Measurements from ENCODE around the gene GP5.

DNA sequence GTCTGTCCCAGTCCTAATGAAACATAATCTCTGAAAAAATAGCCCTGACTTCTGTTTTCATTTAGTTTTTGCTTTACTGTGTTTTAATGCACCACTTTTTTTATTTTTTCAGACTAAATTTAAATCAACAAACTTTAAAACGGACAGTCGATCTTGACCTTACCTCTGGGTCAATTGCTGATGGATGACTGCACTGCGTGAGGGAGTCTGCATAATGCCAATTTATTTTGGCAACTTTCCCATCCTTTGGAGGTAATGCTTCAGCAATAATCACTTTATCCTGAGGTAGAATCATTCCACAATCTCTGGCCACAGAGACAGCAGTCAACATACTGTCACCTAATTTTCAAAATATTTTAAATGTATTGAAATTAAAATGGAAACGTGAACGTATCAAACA, 32.5 kb upstream of the GP5 start:
- TF ChIP-seq, protein P1, sequence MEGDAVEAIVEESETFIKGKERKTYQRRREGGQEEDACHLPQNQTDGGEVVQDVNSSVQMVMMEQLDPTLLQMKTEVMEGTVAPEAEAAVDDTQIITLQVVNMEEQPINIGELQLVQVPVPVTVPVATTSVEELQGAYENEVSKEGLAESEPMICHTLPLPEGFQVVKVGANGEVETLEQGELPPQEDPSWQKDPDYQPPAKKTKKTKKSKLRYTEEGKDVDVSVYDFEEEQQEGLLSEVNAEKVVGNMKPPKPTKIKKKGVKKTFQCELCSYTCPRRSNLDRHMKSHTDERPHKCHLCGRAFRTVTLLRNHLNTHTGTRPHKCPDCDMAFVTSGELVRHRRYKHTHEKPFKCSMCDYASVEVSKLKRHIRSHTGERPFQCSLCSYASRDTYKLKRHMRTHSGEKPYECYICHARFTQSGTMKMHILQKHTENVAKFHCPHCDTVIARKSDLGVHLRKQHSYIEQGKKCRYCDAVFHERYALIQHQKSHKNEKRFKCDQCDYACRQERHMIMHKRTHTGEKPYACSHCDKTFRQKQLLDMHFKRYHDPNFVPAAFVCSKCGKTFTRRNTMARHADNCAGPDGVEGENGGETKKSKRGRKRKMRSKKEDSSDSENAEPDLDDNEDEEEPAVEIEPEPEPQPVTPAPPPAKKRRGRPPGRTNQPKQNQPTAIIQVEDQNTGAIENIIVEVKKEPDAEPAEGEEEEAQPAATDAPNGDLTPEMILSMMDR (IDR thresholded peaks at IDR 0.05 in 2 of 3, conservative IDR thresholded peaks at IDR 0.05 in 1 of 3; ENCODE audit: insufficient read depth in 2 of 3, low read depth in 1 of 3, low read length in 3 of 3) = no peak
- TF ChIP-seq RFX7 (CRISPR knock-in tag; IDR thresholded peaks at IDR 0.05) (no peak), STAT5A (IDR thresholded peaks at IDR 0.05; ENCODE audit: borderline replicate concordance, low read length) (no peak), SMAD4 (CRISPR knock-in tag; conservative IDR thresholded peaks at IDR 0.05) (no peak), ZNF324 (CRISPR knock-in tag; IDR thresholded peaks at IDR 0.05) (no peak), JUND (IDR thresholded peaks at IDR 0.05; ENCODE audit: borderline replicate concordance, low read depth, low read length) (no peak), JUND (tag; IDR thresholded peaks at IDR 0.05; ENCODE audit: borderline replicate concordance, low read depth, low read length) (no peak), ZNF668 (CRISPR knock-in tag; IDR thresholded peaks at IDR 0.05) (no peak)
- TF ChIP-seq, protein P2, sequence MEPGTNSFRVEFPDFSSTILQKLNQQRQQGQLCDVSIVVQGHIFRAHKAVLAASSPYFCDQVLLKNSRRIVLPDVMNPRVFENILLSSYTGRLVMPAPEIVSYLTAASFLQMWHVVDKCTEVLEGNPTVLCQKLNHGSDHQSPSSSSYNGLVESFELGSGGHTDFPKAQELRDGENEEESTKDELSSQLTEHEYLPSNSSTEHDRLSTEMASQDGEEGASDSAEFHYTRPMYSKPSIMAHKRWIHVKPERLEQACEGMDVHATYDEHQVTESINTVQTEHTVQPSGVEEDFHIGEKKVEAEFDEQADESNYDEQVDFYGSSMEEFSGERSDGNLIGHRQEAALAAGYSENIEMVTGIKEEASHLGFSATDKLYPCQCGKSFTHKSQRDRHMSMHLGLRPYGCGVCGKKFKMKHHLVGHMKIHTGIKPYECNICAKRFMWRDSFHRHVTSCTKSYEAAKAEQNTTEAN (CRISPR knock-in tag; IDR thresholded peaks at IDR 0.05) = no peak
- TF ChIP-seq, protein P3, sequence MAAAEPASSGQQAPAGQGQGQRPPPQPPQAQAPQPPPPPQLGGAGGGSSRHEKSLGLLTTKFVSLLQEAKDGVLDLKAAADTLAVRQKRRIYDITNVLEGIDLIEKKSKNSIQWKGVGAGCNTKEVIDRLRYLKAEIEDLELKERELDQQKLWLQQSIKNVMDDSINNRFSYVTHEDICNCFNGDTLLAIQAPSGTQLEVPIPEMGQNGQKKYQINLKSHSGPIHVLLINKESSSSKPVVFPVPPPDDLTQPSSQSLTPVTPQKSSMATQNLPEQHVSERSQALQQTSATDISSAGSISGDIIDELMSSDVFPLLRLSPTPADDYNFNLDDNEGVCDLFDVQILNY (CRISPR knock-in tag; IDR thresholded peaks at IDR 0.05) = no peak

All from K562 (cell line).